Adrenal gland (tissue), 12 donors: ENCODE data around the gene CCDC187. TPM values are rescaled to one million over a fixed set of nuclear protein-coding genes. Genes with fewer than 3 reads are reported as not detected.
A peak's percentile ranks its signal among the peaks of the same experiment; 100 is the strongest.

Experiments used
- DNase-seq, 7 donors: peaks; one replicate each; pipeline ENCODE4 v3.0.0-alpha.2; 2019 to 2020
- H3K27ac ChIP-seq, 5 donors: fragments of 200-600 bp; sonication (generic) in 4 of 5; 1 replicate in 3 of 5; 2 replicates in 2 of 5; pipeline versions ENCODE4 v1.5.1 to v1.8.0; 2016 to 2020; ENCODE audit warnings: mild to moderate bottlenecking in 1 of 5
- H3K27me3 ChIP-seq: fragments of 200-600 bp; 2 replicates; pipeline ENCODE4 v1.8.0; 2021
- H3K36me3 ChIP-seq, 2 donors: fragments of 200-600 bp; replicated peaks in 1 of 2; 1 replicate in 1 of 2; 2 replicates in 1 of 2; pipeline versions ENCODE4 v1.5.1 to v1.8.0; 2018 to 2022
- H3K4me1 ChIP-seq, 2 donors: fragments of 200-600 bp; replicated peaks in 1 of 2; 1 replicate in 1 of 2; 2 replicates in 1 of 2; pipeline versions ENCODE4 v1.5.1 to v1.8.0; 2018 to 2021
- H3K4me3 ChIP-seq, 4 donors: fragments of 200-600 bp; sonication (generic) in 3 of 4; one replicate each; pipeline ENCODE4 v1.5.1; 2016 to 2018
- H3K9me3 ChIP-seq, 3 donors: fragments of 200-600 bp; sonication (generic) in 1 of 3; replicated peaks in 1 of 3; 1 replicate in 2 of 3; 2 replicates in 1 of 3; pipeline versions ENCODE4 v1.5.1 to v1.8.0; 2016 to 2021
- POLR2A ChIP-seq, 2 donors: fragments of 450-650 bp; IDR thresholded peaks; one replicate each; pipeline ENCODE4 v1.6.1; 2017; ENCODE audit warnings: antibody characterized with exemption in 2 of 2, mild to moderate bottlenecking in 2 of 2, moderate library complexity in 1 of 2
- WGBS, 4 donors: extraction: QIAGEN DNeasy Blood & Tissue Kit in 2 of 4; methylation state at CpG; one replicate each; pipeline versions ENCODE4 v1.1.5 to v1.1.7; 2013 to 2017; 5-methylcytosine and 5-hydroxymethylcytosine counted together
- intact Hi-C, 2 donors: fragments of 100-400 bp; cut with DNase I; formaldehyde crosslinking; loops; one replicate each; pipeline versions ENCODE4 v1.14.1 to v1.15.0; 2022 to 2023
- polyA plus RNA-seq, 3 donors: library from polyadenylated mRNA; stranded (reverse); fragments of 200-250 nt in 2 of 3; fragments of 350-450 nt in 1 of 3; fragmentation: Illumina TruSeq in 1 of 3; extraction: RNeasy Lipid Tissue Mini Kit (QIAGEN cat#74804) in 1 of 3; gene quantifications; one replicate each; pipeline ENCODE4 v1.2.3, GENCODE V29; 2013 to 2014
- total RNA-seq, 9 donors: library from RNA; depleted of rRNA in 4 of 9; stranded (reverse); fragments of >200 nt in 4 of 9; fragments of 120-200 nt in 1 of 9; fragmentation: NEBNext Ultra II Directional in 1 of 9; extraction: Animal tissue kit (Norgen Biotek cat#: 25700) in 1 of 9; gene quantifications; one replicate each; pipeline versions ENCODE4 v1.1.0 to v1.2.4, GENCODE V29; 2013 to 2023
- TF ChIP-seq, protein P1 (sequence below), 6 experiments: fragments of 450-650 bp in 4 of 6; fragments of 200-600 bp in 2 of 6; sonication (generic) in 1 of 6; IDR thresholded peaks; 1 replicate in 5 of 6; 2 replicates in 1 of 6; pipeline versions ENCODE4 v1.5.1 to v1.8.0; 2016 to 2021; ENCODE audit warnings: antibody characterized with exemption in 6 of 6, mild to moderate bottlenecking in 2 of 6, moderate library complexity in 1 of 6
- donor health status: healthy with polysubstance abuse.
- donor health status: Bipolar disorder and iron deficiency.
- donor health status: DM: yes; HTN: yes; CAD: no.
- donor health status: DM: no; HTN: no; CAD: no.
- donor health status: DM: no; HTN: no; CAD: no.
- donor health status: DM: yes; HTN: yes; CAD: no.

The CCDC187 gene
- total and polyA plus RNA-seq, 12 donors = under 0.01 to 0.44 (median 0.08) TPM; not detected in 1

DNA sequence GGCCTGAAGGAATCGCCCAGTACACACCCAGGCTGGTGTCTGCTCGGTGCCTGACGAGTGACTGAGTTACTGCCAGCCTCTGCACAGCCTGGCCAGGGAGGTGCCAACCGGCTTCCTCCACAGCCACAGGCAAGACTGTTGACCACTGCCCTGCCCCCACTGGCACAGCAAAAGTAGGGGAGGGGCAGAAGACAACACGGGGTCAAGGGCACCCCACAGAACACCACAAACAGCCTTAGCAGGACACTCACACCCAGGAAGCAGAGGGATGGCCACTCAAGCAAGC is 98.2 kb downstream of the CCDC187 start:
- H3K27ac ChIP-seq = no peak overlapping the region
- no peaks in the 10 kb centered on the region for H3K36me3 ChIP-seq
- no peak for TF ChIP-seq POLR2A (IDR thresholded peaks at IDR 0.05)
- TF ChIP-seq, protein P1, sequence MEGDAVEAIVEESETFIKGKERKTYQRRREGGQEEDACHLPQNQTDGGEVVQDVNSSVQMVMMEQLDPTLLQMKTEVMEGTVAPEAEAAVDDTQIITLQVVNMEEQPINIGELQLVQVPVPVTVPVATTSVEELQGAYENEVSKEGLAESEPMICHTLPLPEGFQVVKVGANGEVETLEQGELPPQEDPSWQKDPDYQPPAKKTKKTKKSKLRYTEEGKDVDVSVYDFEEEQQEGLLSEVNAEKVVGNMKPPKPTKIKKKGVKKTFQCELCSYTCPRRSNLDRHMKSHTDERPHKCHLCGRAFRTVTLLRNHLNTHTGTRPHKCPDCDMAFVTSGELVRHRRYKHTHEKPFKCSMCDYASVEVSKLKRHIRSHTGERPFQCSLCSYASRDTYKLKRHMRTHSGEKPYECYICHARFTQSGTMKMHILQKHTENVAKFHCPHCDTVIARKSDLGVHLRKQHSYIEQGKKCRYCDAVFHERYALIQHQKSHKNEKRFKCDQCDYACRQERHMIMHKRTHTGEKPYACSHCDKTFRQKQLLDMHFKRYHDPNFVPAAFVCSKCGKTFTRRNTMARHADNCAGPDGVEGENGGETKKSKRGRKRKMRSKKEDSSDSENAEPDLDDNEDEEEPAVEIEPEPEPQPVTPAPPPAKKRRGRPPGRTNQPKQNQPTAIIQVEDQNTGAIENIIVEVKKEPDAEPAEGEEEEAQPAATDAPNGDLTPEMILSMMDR (IDR thresholded peaks at IDR 0.05) = no peak
- H3K4me3 ChIP-seq = no peak overlapping the region
- H3K4me1 ChIP-seq = no peaks in the 10 kb centered on the region
- peaks cover 46% of the 10 kb centered on the region for H3K27me3 ChIP-seq
- 56 to 100% (median 84%) methylated on average over 1 to 5 of the region's 5 CpGs for WGBS, 4 donors
- no peaks in the 10 kb centered on the region for H3K9me3 ChIP-seq
- DNase-seq = no peak
- intact Hi-C loops = no loop called here

DNA sequence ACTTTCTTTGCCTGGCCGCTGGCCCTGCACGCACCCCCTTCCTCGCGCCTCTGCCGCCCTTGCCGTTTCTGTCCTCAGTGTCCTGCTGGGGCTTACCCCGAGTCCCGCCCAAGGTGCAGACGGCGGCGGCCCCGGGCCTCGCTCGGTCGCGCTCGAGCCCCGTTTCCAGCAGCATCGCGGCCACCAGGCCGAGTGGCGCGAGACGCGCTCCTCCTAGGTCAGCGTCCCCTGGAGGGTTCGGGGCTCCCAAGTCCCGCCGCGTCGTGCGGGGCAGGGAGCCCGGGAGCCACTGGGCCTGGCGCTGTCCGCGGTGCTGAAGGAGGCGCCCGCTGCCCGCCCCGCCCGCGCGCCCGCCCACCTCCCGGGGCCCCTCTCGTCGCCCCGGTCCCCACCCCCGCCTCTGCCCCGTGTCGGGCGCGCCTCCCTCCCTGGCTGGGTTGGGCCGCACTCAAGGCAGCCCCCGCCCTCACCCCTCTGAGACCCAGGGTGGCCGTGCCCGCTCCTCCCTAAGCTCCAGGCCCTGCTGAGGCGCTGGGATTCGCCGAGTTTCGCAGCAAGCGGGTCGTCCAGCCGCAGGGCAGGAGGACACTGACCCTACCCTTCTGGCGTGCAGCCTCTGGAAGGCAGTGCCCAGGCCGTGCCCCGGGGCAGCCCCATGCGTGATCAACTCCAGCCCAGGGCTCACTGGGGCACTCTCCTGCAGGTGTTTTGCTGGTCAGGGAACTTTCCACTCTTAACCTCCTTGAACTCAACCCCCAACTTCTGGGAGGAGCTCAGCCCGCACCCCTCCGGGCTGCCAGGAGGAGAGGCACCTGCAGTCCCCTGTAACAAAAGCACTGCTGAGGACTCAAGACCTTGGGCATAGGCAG is 98.8 kb downstream of the CCDC187 start, which contains the start of gene LHX3:
Gene LHX3 (minus strand): TSS at position 291 of the 869 bp plus-strand sequence. CDS start 116 bp downstream, at position 175.
- H3K4me3 ChIP-seq = no peak within 1 kb of the TSS
- peak in 5 of 7 donors; percentile 26 to 40 (median 35) for DNase-seq
- intact Hi-C loops = no loop called here
- peaks cover 52% of the 10 kb centered on the region for H3K27me3 ChIP-seq
- no peaks in the 10 kb centered on the region for H3K9me3 ChIP-seq
- no peaks in the 10 kb centered on the region for H3K4me1 ChIP-seq
- 2 to 16% (median 11%) methylated on average over 6 to 70 of the region's 70 CpGs for WGBS, 4 donors
- TF ChIP-seq, protein P1 (IDR thresholded peaks at IDR 0.05) = no peak
- no peak for TF ChIP-seq POLR2A (IDR thresholded peaks at IDR 0.05)
- no peaks in the 10 kb centered on the region for H3K36me3 ChIP-seq
- H3K27ac ChIP-seq = no peak within 1 kb of the TSS

DNA sequence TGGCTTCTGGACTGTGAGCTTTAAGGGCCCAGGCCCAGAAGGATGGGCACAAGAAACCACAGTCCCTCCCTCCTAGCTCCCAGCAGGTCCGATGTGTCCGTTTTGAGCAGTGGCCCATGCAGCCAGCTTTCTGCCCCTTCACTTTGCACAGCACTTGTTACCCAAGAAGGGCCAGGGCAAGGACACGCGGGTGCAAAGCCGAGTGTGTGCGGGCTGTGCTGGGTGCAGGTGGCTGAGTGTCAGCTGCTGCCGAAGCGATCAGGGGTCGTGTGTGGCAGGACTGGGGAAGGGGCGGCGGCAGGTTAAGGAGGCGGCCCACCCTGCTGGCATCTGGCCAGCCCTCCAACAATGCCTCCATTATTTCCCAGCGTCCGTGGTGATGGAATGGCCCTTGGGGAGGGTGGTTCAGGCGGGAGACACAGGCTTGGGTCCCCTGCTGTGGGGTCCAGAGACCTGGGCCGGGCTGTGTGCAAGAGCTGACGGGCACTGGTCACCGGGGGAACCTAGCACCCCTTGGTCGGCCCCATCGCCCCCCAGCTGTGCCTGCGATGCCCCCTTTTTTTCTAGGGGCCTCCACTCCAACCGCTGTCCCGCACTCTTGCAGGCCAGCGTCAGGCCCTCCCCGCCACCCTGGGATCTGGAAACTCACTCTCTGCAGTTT is 99.6 kb downstream of the CCDC187 start:
- Histone ChIP-seq H3K4me1 (no peaks in the 10 kb centered on the region), H3K36me3 (no peaks in the 10 kb centered on the region), H3K27me3 (peaks cover 60% of the 10 kb centered on the region), H3K27ac (no peak overlapping the region), H3K9me3 (no peaks in the 10 kb centered on the region), H3K4me3 (no peak overlapping the region)
- no peak for TF ChIP-seq POLR2A (IDR thresholded peaks at IDR 0.05)
- TF ChIP-seq, protein P1 (IDR thresholded peaks at IDR 0.05) = no peak
- WGBS, 4 donors = 50 to 55% (median 52%) methylated on average over 5 to 25 of the region's 25 CpGs
- intact Hi-C loops = no loop called here
- DNase-seq = no peak

DNA sequence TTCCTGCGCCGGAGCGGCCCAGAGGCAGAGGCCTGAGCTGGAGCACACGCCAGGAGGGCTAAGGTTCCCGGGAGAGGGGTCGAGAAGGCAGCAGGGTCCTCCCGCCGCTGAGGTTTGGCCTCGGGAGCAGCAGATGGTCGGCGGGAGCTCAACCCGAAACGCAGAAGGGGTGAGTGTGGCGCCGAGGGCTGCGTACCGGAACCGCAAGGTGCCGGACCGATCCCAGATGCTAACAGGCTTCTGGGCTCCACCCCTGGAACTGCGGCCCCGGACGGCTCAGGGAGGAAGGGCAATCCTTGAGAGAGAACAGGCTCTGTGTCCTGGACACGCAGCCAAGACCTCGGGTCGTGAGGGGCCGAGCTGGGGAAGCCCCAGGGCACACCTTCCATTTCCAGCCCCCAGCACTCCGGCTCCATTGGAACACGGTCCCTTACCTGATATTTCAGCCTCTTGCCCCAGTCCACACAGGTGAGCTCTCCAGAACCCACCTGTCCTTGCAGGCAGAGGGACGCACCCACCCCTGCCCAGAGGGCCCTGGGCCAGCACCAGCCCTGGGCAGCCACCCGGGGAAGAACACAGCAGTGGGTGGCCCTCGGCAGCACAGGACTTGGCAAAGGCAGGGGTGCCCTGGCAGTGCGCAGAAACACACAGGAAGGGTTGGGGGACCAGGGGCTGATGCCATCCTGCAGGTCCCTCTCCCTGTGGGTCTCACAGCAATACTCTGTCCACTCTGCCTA is 100.3 kb downstream of the CCDC187 start:
- Histone ChIP-seq H3K27ac (no peak overlapping the region), H3K4me3 (no peak overlapping the region), H3K36me3 (no peaks in the 10 kb centered on the region), H3K4me1 (peaks cover 0 to 2% of the 10 kb centered on the region in 2 donors), H3K9me3 (no peaks in the 10 kb centered on the region), H3K27me3 (peaks cover 67% of the 10 kb centered on the region)
- DNase-seq = no peak
- TF ChIP-seq, protein P1 (IDR thresholded peaks at IDR 0.05) = no peak
- TF ChIP-seq POLR2A (IDR thresholded peaks at IDR 0.05) = no peak
- intact Hi-C loops = no loop called here
- WGBS, 4 donors = 15 to 26% (median 19%) methylated on average over 5 to 33 of the region's 33 CpGs
